T47D (cell line): ENCODE data around the gene LIMCH1.
A peak's percentile ranks its signal among the peaks of the same experiment; 100 is the strongest.
"Not testable (repeated sequence)": the region's sequence is repeated elsewhere in the genome, so short reads cannot be mapped to it uniquely, and the experiment has no call there.

Experiments
- DNase-seq, 2 experiments: peaks; one replicate each; pipeline versions ENCODE4 v3.0.0 to v3.0.0-alpha.2; 2011 to 2012; ENCODE audit warnings: low read depth in 1 of 2, low spot score in 1 of 2
- JUND ChIP-seq: IDR thresholded peaks from 2 replicates; pipeline ENCODE4 v1.6.1; 2012; ENCODE audit warnings: low read depth
- in situ Hi-C: cut with HindIII; loops from 2 replicates; pipeline ENCODE4 v1.10.0; 2016; ENCODE audit warnings: low sequenced_read_pairs, low pct_unique_long_range_greater_than_20kb

The LIMCH1 gene, protein sequence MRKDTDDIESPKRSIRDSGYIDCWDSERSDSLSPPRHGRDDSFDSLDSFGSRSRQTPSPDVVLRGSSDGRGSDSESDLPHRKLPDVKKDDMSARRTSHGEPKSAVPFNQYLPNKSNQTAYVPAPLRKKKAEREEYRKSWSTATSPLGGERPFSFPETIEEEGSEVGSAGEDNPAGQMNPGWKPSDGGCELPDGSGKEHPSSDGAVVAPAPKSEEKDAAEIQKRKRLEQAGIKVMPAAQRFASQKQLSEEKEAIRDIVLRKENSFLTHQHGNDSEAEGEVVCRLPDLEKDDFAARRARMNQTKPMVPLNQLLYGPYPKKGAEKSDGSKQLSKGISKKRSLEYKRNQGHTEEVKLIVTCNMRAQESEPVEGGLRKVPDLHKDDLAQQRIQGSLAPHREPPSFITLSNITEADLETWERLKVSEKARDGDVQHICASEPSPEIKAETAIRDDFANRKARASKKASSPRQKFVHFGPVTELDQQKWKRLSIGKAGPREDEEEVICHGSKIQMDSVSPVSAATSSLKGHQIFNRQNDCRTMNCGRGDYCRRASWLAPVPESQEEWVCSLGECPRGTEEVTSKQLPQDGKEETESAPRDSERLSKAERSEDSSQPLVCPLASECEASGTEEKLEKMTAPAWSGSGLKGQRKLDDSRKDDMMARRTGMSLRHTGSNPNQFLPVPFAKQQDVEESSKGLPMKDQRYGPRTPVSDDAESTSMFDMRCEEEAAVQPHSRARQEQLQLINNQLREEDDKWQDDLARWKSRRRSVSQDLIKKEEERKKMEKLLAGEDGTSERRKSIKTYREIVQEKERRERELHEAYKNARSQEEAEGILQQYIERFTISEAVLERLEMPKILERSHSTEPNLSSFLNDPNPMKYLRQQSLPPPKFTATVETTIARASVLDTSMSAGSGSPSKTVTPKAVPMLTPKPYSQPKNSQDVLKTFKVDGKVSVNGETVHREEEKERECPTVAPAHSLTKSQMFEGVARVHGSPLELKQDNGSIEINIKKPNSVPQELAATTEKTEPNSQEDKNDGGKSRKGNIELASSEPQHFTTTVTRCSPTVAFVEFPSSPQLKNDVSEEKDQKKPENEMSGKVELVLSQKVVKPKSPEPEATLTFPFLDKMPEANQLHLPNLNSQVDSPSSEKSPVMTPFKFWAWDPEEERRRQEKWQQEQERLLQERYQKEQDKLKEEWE (N-terminal part only)

DNA sequence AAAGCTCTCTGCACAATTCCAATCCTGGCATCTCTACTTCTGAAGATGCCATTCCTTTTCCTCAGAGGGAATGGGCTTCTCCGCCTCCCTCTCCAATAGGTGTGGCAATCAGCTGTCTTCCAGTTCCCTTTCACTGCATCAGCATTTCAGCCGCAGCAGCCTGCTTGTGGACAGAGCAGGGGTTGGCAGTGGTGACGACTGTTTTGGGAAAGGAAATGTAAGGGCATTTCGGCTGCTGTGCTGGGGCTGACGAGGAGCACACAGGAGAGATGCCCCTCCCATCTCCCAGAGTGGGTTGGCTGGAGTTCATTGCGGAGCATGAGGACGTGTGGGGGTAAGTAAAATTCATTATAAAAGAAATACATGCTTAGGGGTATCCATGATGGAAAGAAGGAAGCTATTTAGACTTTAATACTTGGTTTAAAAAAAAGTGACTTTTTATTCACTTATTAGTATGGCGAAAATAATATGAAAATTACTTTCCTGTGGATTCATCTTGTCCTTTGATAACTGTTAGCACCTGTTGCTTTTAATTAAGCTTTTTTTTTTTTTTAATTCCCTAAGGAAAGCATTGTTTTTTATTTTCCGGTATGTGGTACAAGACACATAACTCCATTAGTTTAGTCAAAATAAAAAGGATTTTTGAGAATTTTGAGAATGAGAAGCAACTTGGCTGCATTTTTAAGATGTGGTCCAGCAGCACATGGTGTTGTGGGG, at the start of gene LIMCH1:
TSS of gene LIMCH1 (plus strand) at position 141 of the 717 bp plus-strand sequence. CDS start 67,839 bp downstream, outside the sequence.
- DNase-seq: no peak
- in situ Hi-C loops: no loop called here
- no peak for TF ChIP-seq JUND

DNA sequence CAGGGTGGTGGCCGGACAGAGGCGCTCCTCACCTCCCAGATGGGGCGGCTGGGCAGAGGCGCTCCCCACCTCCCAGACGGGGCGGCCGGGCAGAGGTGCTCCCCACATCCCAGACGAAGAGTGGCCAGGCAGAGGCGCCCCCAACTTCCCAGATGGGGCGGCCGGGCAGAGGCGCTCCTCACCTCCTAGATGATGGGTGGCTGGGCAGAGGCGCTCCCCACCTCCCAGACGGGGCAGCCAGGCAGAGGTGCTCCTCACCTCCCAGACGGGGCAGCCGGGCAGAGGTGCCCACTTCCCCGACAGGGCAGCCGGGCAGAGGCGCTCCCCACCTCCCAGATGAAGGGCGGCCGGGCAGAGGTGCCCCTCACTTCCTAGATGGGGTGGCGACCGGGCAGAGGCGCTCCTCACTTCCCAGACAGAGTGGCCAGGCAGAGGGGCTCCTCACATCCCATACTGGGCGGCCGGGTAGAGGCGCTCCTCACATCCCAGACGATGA, 46.8 kb upstream of the LIMCH1 start:
- in situ Hi-C loops, DNase-seq: not testable (repeated sequence)

DNA sequence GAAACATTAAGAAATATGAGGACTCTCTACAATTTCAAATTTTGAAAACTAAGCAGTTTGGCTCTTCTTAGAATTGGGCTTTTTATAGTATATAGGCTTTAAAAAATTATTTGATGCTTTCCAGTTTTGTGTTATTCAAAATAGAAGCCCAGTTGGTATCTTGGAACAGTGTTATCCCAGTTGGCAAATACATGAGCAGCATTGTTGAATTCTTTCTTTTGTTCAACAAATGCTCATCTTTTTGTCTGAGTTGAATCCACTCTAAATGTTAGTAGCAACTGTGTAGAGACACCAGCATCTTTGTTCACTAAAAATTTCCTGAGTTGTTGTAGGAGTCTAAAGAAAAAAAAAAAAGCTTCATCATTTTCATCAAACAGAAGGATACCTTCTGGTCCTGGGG, 41.0 kb upstream of the LIMCH1 start:
- no peak for TF ChIP-seq JUND
- in situ Hi-C loops: no loop called here
- DNase-seq: no peak

DNA sequence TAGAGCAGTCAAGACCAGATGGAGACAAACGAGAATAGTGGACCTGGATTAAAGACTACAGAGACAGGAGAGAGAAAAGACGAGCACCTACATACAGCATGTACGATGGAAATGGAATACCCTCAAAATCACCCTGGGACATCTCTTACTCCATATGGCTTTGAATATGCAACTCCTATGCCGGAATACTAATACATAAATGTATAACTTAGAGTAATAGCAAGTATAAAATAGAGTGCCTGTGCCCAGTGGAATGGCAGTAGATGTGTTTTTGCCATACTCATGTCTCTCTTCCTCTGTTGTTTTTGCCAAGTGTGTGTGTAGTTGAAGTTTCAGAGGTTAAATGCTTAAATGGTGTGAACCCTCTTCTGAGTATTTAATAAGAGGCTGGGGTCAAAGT, 39.8 kb upstream of the LIMCH1 start:
- in situ Hi-C loops: no loop called here
- no peak for TF ChIP-seq JUND
- DNase-seq: no peak

DNA sequence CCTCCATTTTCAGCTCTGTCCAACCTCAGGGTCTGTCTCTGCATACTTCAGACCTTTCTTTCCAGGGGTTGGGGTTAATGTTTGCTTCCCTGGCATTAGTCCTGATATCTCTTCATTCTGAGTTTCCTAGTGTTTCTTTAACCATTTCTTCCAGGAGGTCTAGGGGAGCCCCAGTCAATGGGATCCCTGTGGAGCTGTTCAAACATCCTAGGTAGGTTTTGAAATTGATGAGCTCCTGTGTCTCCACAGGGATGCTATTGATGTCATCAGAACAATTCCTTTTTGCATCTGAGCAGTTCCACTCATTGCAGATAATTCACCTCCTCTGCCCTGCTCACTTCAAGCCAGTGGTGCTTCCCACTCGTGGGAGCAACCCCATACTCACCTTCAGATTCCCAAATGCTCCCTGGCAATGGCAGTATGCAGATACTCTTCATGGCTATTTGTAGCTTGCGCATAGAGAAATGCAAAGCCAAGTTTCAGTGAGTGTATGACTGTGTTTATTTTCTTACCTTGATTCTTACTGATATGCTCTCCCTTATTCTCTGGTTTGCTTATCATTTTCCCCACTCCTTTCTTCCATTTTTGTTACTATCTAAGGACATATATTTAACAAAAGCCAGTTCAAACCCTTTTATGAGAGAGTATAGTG, 33.7 kb upstream of the LIMCH1 start:
- in situ Hi-C loops: no loop called here
- no peak for TF ChIP-seq JUND

DNA sequence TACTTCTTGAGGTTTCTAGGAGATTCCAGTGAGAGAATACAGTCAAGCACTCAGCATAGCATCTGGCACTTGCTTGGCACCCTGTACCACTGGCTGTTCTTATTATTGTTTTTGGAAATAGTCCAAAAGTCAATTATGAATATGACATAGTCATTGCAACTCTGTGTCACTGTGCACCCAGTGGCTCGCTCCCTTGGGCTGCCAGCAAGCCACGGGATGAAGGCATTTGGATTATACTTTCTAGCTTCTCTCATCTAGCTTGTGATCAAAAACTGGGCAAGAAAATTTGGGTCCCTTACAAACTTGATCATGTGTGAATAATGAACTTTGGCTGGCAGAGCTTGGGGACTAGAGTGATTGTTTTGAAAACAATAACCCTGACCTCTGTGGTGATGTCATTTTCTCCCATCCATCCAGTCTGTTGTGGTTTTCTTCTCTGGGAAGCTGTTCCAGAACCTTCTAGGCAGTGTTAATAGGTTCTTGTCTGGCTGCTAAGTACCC, 32.7 kb upstream of the LIMCH1 start:
- in situ Hi-C loops: no loop called here
- peak; percentile 18 to 79 for DNase-seq
- TF ChIP-seq JUND: no peak

More for the DNA sequence above, 33.7 kb upstream of the LIMCH1 start:
- DNase-seq: no peak

DNA sequence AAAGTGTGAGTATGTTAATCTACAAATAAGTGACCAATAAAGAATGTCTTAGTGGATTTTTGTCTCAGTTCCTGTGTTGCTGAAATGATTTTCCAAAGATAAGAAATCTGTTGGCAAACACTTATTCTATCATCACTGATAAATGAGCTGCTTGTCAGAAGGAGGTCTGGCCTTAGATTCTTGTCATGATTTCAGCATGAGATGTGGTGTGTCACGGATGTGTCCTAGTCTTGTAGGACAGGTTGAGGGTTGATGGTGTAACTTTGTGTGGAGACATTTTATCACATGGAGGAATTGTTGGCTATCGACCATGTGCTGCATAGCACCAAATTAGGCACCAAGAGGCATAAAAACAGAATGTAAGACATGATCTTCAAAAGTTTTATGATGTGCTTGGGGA, 31.8 kb upstream of the LIMCH1 start:
- no peak for TF ChIP-seq JUND
- no peak for DNase-seq
- in situ Hi-C loops: no loop called here

DNA sequence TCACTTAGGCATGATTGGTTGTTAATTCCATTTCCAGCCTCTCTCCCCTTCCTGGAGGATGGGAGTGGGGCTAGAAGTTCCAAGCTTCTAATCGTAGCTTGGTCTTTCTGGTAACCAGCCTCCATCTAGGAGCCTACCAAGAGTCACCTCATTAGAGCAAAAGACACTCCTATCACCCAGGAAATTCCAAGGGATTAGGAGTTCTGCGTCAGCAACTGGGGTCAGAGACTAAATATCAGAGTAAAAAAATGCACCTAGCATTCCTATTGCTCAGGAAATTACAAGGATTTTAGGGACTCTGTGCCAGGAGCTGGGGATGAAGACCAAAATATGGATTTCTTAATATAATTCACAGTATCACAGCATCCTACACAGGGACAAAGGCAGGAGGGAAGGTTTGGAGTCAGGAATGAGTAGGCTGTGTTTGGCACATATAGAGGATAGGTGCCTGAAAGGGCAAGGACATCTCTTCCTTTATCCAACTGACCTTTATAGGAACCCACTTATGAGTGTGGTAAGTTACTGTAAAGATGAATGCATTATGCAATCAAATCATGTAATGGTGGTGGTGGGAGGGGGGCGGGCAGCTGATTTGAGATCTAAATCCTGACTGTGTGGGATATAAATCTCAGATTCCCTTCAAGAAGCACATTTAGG, 30.5 kb upstream of the LIMCH1 start:
- in situ Hi-C loops: no loop called here
- no peak for DNase-seq
- no peak for TF ChIP-seq JUND

DNA sequence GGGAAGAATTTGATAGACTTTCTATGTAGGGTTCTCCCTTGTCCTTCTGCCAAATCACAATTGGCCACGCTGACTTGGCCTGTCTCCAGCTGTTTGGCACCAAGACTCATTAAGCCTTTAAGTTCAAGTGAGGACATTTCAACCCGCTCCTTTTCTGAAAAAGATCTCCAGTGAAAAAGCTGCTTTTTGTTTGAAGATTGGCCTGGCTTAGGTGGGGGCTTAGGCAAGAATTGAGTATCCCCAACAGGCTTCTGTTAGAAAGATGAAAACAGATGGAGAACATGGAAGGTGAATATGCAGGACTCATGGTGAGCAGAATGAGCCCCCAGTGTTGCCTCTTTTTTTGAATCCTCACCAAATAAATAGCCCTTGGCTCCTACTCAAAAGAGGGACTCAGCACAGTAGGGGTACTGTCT, 28.5 kb upstream of the LIMCH1 start:
- DNase-seq: no peak
- in situ Hi-C loops: no loop called here
- no peak for TF ChIP-seq JUND

DNA sequence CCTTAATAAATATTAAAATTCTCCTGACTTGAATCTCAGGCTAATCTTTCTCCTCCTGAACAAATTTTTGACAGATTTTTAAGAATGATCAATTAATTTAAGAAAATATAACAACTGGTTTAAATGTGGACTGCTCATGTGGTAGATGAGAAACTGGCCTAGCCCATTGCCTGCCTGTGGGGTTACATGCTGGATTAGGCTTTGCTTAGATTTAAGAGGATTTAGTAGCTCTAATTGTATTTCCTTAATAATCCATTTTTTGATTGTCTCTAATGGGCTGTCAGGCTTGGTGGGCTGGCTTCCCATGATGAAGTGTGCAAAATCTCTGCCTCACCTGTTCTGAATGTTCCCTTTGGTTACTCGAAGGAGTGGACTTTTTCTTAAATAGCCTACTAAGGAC, 27.8 kb upstream of the LIMCH1 start:
- no peak for DNase-seq
- TF ChIP-seq JUND: no peak
- in situ Hi-C loops: no loop called here

DNA sequence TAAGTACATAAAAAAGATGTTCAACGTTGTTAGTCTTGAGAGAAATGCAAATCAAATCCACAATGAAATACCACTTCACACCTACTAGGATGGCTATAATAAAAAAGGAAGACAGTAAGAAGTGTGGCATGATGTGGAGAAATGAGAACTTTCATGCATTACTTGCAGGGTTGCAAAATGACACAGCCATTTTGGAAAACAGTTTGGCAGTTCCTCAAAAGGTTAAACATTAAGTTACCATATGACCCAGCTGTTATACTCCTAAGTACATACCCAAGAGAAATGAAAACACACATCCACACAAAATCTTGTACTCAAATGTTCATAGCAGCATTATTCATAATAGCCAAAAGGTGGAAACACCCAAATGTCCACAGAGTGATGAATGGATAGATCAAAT, 25.8 kb upstream of the LIMCH1 start:
- DNase-seq: no peak

More for the DNA sequence above, 25.8 kb upstream of the LIMCH1 start:
- TF ChIP-seq JUND: no peak
- in situ Hi-C loops: no loop called here
